HEK293T (cell line): ENCODE results near the gene DHRS4.
"Not testable (repeated sequence)": the region's sequence is repeated elsewhere in the genome, so short reads cannot be mapped to it uniquely, and the experiment has no call there.

Source experiments
- CTCF ChIA-PET: fragments of 350-600 bp; formaldehyde crosslinking; extraction: SDS; loops from one replicate; lab custom pipeline; 2021; ENCODE audit warnings: antibody characterized with exemption, inconsistent platforms; lab: Yijun Ruan, JAX
- POLR2A ChIA-PET: fragments of 350-600 bp; formaldehyde crosslinking; extraction: SDS; loops from one replicate; lab custom pipeline; 2020; ENCODE audit warnings: antibody characterized with exemption, inconsistent platforms; lab: Yijun Ruan, JAX
- DNase-seq: peaks from one replicate; pipeline ENCODE4 v3.0.0; 2012; ENCODE audit warnings: mixed read lengths; ENCODE audit errors: extremely low spot score
- ARNT ChIP-seq: fragments of 450-650 bp; IDR thresholded peaks from 2 replicates; pipeline ENCODE4 v1.6.1; 2017; ENCODE audit warnings: mild to moderate bottlenecking
- BHLHE40 ChIP-seq: fragments of 450-650 bp; IDR thresholded peaks from 2 replicates; pipeline ENCODE4 v1.6.1; 2016; ENCODE audit warnings: mild to moderate bottlenecking, moderate library complexity, borderline replicate concordance
- FOXK2 ChIP-seq: fragments of 450-650 bp; IDR thresholded peaks from 2 replicates; pipeline ENCODE4 v1.6.1; 2016; ENCODE audit warnings: mild to moderate bottlenecking
- FOXM1 ChIP-seq: fragments of 450-650 bp; IDR thresholded peaks from 2 replicates; pipeline ENCODE4 v1.6.1; 2017; ENCODE audit warnings: mild to moderate bottlenecking, borderline replicate concordance
- LEF1 ChIP-seq: fragments of 450-650 bp; IDR thresholded peaks from 2 replicates; pipeline ENCODE4 v1.6.1; 2017; ENCODE audit warnings: mild to moderate bottlenecking, borderline replicate concordance
- SP1 ChIP-seq: fragments of 450-650 bp; IDR thresholded peaks from 2 replicates; pipeline ENCODE4 v1.6.1; 2017
- ZNF384 ChIP-seq: fragments of 450-650 bp; IDR thresholded peaks from 2 replicates; pipeline ENCODE4 v1.6.1; 2016
- TF ChIP-seq, protein P1 (sequence below): fragments of 450-650 bp; IDR thresholded peaks from 2 replicates; pipeline ENCODE4 v1.6.1; 2016

DHRS4 gene

GRCh38 chr14:23970283-23970659 is 16.7 kb downstream of the DHRS4 start:
- DNase-seq, CTCF ChIA-PET, POLR2A ChIA-PET: not testable (repeated sequence)

DNA sequence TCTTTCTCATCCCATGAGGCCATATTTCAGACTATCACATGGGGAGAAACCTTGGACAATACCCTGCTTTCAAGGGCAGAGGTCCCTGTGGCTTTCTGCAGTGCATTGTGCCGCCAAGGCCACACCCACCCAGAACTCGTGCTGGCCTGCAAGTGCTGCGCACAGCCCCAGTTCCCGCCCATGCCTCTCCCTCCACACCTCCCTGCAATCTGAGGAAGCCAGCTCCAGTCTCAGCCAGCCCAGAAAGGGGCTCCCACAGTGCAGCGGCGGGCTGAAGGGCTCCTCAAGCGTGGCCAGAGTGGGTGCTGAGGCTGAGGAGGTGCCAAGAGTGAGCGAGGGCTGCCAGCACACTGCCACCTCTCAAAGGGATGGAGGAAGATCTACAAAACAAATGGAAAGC is 19.6 kb downstream of the DHRS4 start:
- DNase-seq, POLR2A ChIA-PET, CTCF ChIA-PET: not testable (repeated sequence)

- POLR2A ChIA-PET, DNase-seq: not testable (repeated sequence)
- CTCF ChIA-PET = interaction anchor here (0.6 kb wide), 1 partner anchor 60 kb away, joined by 4 read pairs; no protein-coding TSS in a partner anchor
These were observed 20.5 kb downstream of the DHRS4 start for GRCh38 chr14:23974041-23974440.

- POLR2A ChIA-PET, CTCF ChIA-PET, DNase-seq: not testable (repeated sequence)
These were observed 23.6 kb downstream of the DHRS4 start for GRCh38 chr14:23977208-23977607.

DNA sequence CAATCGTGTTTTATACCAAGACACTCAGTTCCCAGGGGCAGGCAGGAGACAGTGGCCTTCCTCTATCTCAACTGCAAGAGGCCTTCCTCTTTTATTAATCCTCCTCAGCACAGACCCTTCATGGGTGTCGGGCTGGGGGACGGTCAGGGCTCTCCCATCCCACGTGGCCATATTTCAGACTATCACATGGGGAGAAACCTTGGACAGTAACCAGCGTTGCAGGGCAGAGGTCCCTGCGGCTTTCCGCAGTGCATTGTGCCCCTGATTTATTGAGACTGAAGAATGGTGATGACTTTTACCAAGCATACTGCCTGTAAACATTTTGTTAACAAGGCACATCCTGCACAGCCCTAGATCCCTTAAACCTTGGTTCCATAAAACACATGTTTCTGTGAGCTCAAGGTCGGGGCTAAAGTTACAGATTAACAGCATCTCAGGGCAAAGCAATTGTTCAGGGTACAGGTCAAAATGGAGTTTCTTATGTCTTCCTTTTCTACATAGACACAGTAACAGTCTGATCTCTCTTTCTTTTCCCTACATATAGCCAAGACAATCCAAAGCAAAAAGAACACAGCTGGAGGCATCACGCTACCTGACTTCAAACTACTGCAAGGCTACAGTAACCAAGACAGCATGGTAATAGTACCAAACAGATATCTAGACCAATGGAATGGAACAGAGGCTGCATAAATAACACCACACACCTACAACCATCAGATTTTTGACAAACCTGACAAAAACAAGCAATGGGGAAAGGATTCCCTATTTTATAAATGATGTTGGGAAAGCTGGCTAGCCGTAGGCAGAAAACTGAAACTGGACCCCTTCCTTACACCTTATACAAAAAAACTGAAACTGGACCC is 28.6 kb downstream of the DHRS4 start:
- CTCF ChIA-PET, DNase-seq, POLR2A ChIA-PET: not testable (repeated sequence)

DNA sequence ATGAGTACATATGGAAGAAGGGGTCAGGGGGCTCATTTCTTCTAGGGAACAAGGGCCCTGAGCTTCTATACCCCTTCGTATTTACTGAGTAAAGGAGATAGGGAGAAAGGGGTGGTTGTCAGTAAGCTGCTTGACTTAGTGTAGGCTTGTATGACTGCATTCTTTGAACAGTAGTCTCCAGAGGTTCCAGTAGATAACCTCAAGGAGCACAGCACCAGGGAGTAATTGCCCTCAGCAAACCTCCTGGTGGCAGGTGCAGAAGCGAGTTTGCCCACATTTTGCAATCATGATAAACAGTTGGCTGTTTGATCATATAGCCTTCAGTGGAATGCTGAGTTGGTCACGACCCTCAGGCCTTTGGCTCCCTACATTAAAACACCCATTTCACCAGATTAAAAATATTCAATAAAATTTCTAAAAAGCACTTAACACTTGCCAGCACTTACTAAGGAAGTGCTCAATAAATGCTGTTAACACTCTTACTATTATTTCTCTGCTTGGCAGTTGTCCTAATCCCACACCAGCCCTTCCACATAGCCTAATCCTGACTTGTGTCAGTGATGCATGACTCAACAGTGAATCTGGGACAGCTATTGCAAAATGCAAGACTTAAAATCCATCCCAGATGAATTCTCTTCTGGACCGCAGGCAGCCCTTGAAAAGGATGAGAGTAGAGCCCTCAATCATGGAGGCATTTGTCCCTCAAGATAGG is 31.5 kb downstream of the DHRS4 start:
- TF ChIP-seq SP1 (no peak), ZNF384 (no peak), FOXK2 (no peak), ARNT (no peak), BHLHE40 (no peak), FOXM1 (no peak), LEF1 (no peak)
- TF ChIP-seq, protein P1, sequence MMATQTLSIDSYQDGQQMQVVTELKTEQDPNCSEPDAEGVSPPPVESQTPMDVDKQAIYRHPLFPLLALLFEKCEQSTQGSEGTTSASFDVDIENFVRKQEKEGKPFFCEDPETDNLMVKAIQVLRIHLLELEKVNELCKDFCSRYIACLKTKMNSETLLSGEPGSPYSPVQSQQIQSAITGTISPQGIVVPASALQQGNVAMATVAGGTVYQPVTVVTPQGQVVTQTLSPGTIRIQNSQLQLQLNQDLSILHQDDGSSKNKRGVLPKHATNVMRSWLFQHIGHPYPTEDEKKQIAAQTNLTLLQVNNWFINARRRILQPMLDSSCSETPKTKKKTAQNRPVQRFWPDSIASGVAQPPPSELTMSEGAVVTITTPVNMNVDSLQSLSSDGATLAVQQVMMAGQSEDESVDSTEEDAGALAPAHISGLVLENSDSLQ = no peak
- ChIA-PET CTCF (no interaction called here), POLR2A (no interaction called here)
- DNase-seq = no peak

- POLR2A ChIA-PET, DNase-seq, CTCF ChIA-PET: not testable (repeated sequence)
These were observed 34.6 kb downstream of the DHRS4 start for GRCh38 chr14:23988223-23988606.

- POLR2A ChIA-PET, CTCF ChIA-PET, DNase-seq: not testable (repeated sequence)
These were observed 35.2 kb downstream of the DHRS4 start, which contains the start of gene DHRS4L2 for GRCh38 chr14:23988607-23989363. TSS of gene DHRS4L2 (plus strand) at chr14:23988929. CDS start at chr14:23988948, 19 bp downstream.

GRCh38 chr14:23989734-23990445 is 36.3 kb downstream of the DHRS4 start:
- CTCF ChIA-PET, DNase-seq: not testable (repeated sequence)

GRCh38 chr14:23990961-23991360 is 37.4 kb downstream of the DHRS4 start:
- DNase-seq, POLR2A ChIA-PET, CTCF ChIA-PET: not testable (repeated sequence)

More at GRCh38 chr14:23989734-23990445, 36.3 kb downstream of the DHRS4 start:
- POLR2A ChIA-PET = not testable (repeated sequence)

GRCh38 chr14:23993042-23993441 is 39.5 kb downstream of the DHRS4 start:
- DNase-seq, CTCF ChIA-PET, POLR2A ChIA-PET: not testable (repeated sequence)

DNA sequence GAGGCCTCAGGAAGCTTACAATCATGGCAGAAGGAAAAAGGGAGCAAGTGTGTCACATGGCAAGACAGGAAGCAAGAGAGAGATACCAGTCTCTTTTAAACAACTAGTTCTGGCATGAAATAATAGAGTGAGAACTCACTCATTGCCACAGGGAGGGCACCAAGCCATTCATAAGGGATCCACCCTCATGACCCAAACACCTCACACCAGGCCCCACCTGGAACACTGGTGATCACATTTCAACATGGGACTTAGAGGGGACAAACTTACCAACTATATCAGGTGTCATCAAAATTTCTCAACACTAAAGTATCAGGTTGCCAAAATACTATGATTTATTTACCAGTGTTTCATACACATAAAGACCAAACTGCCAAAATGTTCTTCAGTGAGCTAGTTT is 42.4 kb downstream of the DHRS4 start:
- CTCF ChIA-PET, DNase-seq, POLR2A ChIA-PET: not testable (repeated sequence)

DNA sequence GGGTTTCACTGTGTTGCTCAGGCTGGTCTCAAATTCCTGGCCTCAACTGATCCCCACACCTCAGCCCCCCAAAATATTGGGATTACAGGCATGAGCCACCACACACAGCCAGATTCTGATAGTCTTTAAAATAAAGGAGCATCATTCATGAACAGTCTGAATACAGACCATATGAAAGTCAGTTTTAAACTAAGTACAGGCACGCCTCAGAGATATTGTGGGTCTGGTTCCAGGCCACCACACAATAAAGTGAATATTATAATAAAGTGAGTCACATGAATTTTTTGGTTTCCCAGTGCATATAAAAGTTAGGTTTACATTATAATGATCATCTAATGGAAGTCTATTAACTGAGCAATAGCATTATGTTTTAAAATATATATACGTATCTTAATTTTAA is 43.3 kb downstream of the DHRS4 start:
- DNase-seq, POLR2A ChIA-PET, CTCF ChIA-PET: not testable (repeated sequence)

- POLR2A ChIA-PET, CTCF ChIA-PET, DNase-seq: not testable (repeated sequence)
These were observed 46.1 kb downstream of the DHRS4 start for GRCh38 chr14:23999640-24000039.

- DNase-seq, POLR2A ChIA-PET, CTCF ChIA-PET: not testable (repeated sequence)
These were observed 47.5 kb downstream of the DHRS4 start for GRCh38 chr14:24001078-24001477.
